Fibroblast of lung (primary cell): ENCODE results near the gene MYH13.

Source experiments
- CTCF ChIP-seq, 2 donors: IDR thresholded peaks in 1 of 2; conservative IDR thresholded peaks in 1 of 2; 1 replicate in 1 of 2; 2 replicates in 1 of 2; pipeline ENCODE4 v1.5.1; 2011 to 2012; ENCODE audit warnings: low read length in 2 of 2, control low read depth in 1 of 2, inconsistent platforms in 1 of 2, low read depth in 1 of 2, mild to moderate bottlenecking in 1 of 2
- EZH2 ChIP-seq: IDR thresholded peaks from 2 replicates; pipeline ENCODE4 v1.5.1; 2012; ENCODE audit warnings: low read length, control low read depth, mild to moderate bottlenecking; ENCODE audit errors: missing control alignments

- TF ChIP-seq CTCF (conservative IDR thresholded peaks at IDR 0.05 in 1 of 2, IDR thresholded peaks at IDR 0.05 in 1 of 2; ENCODE audit: low read depth in 1 of 2, low read length in 2 of 2) (no peak), EZH2 (no peak)
Observed at GRCh38 chr17:10261098-10261497, 111.7 kb downstream of the MYH13 start.
